SK-N-SH (cell line): ENCODE measurements around the gene OPN1MW2.
"Not testable (repeated sequence)": the region's sequence is repeated elsewhere in the genome, so short reads cannot be mapped to it uniquely, and the experiment has no call there.

Source experiments
- CHD2 ChIP-seq: fragments of 150-350 bp; IDR thresholded peaks from 2 replicates; pipeline ENCODE4 v1.6.1; 2018; ENCODE audit warnings: low read length; ENCODE audit not compliant: partially characterized antibody
- GABPA ChIP-seq: IDR thresholded peaks from 2 replicates; pipeline ENCODE4 v1.4.0; 2012; ENCODE audit warnings: low read depth, mild to moderate bottlenecking
- IRF3 ChIP-seq: fragments of 150-350 bp; IDR thresholded peaks from 2 replicates; pipeline ENCODE4 v1.6.1; 2016; ENCODE audit warnings: mild to moderate bottlenecking, low read depth, low read length
- POLR2AphosphoS5 ChIP-seq: IDR thresholded peaks from 2 replicates; pipeline ENCODE4 v1.6.1; 2012; ENCODE audit warnings: low read depth, low read length
- SIN3A ChIP-seq: IDR thresholded peaks from 2 replicates; pipeline ENCODE4 v1.6.1; 2012; ENCODE audit warnings: low read depth, mild to moderate bottlenecking, low read length, moderate library complexity, borderline replicate concordance
- TAF1 ChIP-seq: IDR thresholded peaks from 2 replicates; pipeline ENCODE4 v1.6.1; 2012; ENCODE audit warnings: low read depth, mild to moderate bottlenecking, low read length, moderate library complexity, borderline replicate concordance
- TF ChIP-seq, protein P1 (sequence below): fragments of 200-600 bp; sonication (generic); IDR thresholded peaks from 2 replicates; pipeline ENCODE4 v1.6.1; 2017; ENCODE audit warnings: antibody characterized with exemption, mild to moderate bottlenecking, moderate library complexity
- TF ChIP-seq, protein P2 (sequence below): IDR thresholded peaks from 2 replicates; pipeline ENCODE4 v1.4.0; 2012; ENCODE audit warnings: low read depth

DNA sequence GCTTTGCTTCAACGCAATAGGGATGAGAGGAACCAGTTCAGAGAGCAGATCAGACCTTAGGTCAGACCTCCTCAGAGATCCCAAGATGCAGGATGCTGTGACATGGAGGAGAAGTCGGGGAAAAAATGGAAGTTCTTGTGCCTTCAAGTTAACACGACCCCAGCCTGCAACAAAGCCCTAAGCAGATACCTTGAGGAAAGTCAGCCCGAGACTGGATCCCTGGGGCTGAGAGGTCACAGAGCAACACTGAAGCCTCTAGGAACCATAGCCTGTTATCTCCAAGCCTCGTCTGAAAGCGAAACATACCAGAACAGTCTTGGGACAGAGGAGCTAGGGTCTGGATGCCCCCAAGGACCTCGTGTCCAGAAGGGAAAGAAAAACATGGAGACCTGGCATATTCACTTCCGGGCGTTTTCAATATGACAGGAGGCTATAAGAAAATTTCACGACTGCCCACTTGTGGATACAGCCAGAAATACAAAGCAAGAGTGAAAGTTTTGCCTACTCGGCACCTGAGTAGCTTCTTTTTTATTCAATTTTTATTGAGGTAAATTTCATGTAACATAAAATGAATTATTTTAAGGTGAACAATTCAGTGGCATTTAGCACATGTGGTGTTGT, 19.5 kb downstream of the OPN1MW2 start:
- not testable (repeated sequence) for TF ChIP-seq POLR2AphosphoS5, SIN3A, IRF3, CHD2, TAF1, GABPA
- TF ChIP-seq, protein P1, sequence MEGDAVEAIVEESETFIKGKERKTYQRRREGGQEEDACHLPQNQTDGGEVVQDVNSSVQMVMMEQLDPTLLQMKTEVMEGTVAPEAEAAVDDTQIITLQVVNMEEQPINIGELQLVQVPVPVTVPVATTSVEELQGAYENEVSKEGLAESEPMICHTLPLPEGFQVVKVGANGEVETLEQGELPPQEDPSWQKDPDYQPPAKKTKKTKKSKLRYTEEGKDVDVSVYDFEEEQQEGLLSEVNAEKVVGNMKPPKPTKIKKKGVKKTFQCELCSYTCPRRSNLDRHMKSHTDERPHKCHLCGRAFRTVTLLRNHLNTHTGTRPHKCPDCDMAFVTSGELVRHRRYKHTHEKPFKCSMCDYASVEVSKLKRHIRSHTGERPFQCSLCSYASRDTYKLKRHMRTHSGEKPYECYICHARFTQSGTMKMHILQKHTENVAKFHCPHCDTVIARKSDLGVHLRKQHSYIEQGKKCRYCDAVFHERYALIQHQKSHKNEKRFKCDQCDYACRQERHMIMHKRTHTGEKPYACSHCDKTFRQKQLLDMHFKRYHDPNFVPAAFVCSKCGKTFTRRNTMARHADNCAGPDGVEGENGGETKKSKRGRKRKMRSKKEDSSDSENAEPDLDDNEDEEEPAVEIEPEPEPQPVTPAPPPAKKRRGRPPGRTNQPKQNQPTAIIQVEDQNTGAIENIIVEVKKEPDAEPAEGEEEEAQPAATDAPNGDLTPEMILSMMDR = not testable (repeated sequence)
- TF ChIP-seq, protein P2, sequence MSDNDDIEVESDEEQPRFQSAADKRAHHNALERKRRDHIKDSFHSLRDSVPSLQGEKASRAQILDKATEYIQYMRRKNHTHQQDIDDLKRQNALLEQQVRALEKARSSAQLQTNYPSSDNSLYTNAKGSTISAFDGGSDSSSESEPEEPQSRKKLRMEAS = not testable (repeated sequence)
